RKO (cell line): Measurements from ENCODE around the gene NAP1L4.
A peak's percentile ranks its signal among the peaks of the same experiment; 100 is the strongest.

Source experiments
- DNase-seq: peaks from one replicate; pipeline ENCODE4 v3.0.0-alpha.2; 2016; ENCODE audit warnings: low spot score

The NAP1L4 gene

GRCh38 chr11:2992234-2992996 is at the start of gene NAP1L4:
TSS of gene NAP1L4 (minus strand) at chr11:2992329. CDS start at chr11:2979220, 13,109 bp downstream.
- peak; percentile 97 for DNase-seq

GRCh38 chr11:3040881-3041280 is 48.8 kb upstream of the NAP1L4 start:
- no peak for DNase-seq

GRCh38 chr11:3037945-3038271 is 45.8 kb upstream of the NAP1L4 start:
- no peak for DNase-seq

- DNase-seq, result peak; percentile 55
Observed at GRCh38 chr11:3037040-3037944, 45.2 kb upstream of the NAP1L4 start.

- DNase-seq, result no peak
Observed at GRCh38 chr11:3036419-3036818, 44.3 kb upstream of the NAP1L4 start.

GRCh38 chr11:3035333-3035732 is 43.2 kb upstream of the NAP1L4 start:
- DNase-seq, result no peak

GRCh38 chr11:3030289-3031070 is 38.4 kb upstream of the NAP1L4 start:
- no peak for DNase-seq

- no peak for DNase-seq
Observed at GRCh38 chr11:3028813-3029212, 36.7 kb upstream of the NAP1L4 start.

- no peak for DNase-seq
Observed at GRCh38 chr11:3026803-3027202, 34.7 kb upstream of the NAP1L4 start.

- DNase-seq, result peak; percentile 23
Observed at GRCh38 chr11:3022982-3023381, 30.9 kb upstream of the NAP1L4 start.

GRCh38 chr11:3022300-3022967 is 30.3 kb upstream of the NAP1L4 start:
- DNase-seq, result peak; percentile 16

GRCh38 chr11:3021125-3021524 is 29.0 kb upstream of the NAP1L4 start:
- DNase-seq, result peak; percentile 35

- no peak for DNase-seq
Observed at GRCh38 chr11:3020011-3020410, 27.9 kb upstream of the NAP1L4 start.

GRCh38 chr11:3018596-3018995 is 26.5 kb upstream of the NAP1L4 start:
- no peak for DNase-seq

- peak; percentile 15 for DNase-seq
Observed at GRCh38 chr11:3016861-3017260, 24.7 kb upstream of the NAP1L4 start.

- no peak for DNase-seq
Observed at GRCh38 chr11:3015796-3016195, 23.7 kb upstream of the NAP1L4 start.

- no peak for DNase-seq
Observed at GRCh38 chr11:3014943-3015342, 22.8 kb upstream of the NAP1L4 start.

GRCh38 chr11:3014057-3014938 is 22.2 kb upstream of the NAP1L4 start:
- no peak for DNase-seq

GRCh38 chr11:3011891-3012885 is 20.1 kb upstream of the NAP1L4 start:
- DNase-seq, result no peak
